Measurements from ENCODE around the gene ENTPD8. TPM values are rescaled to one million over a fixed set of nuclear protein-coding genes. Genes with fewer than 3 reads are reported as not detected.

ENTPD8 gene
- total and polyA plus RNA-seq, 2 of the 4 experiments (the other 2 are of a cell fraction), result 0.07 TPM; not detected in 1

- H4K91ac ChIP-seq (ENCODE audit: insufficient read depth, low read depth, low read length), result no peak overlapping the region
- TF ChIP-seq NFE2L2 (IDR thresholded peaks at IDR 0.05; ENCODE audit: low read depth, low read length), result no peak
- no peak for TF ChIP-seq RCOR1 (IDR thresholded peaks at IDR 0.05; ENCODE audit: insufficient replicate concordance, low read length)
- TF ChIP-seq BHLHE40 (IDR thresholded peaks at IDR 0.05; ENCODE audit: low read depth, low read length), result no peak
- TF ChIP-seq CEBPB (IDR thresholded peaks at IDR 0.05; ENCODE audit: low read depth, low read length), result no peak
- no peak for TF ChIP-seq MAZ (IDR thresholded peaks at IDR 0.05; ENCODE audit: borderline replicate concordance, low read depth, low read length)
- TF ChIP-seq, protein P1, sequence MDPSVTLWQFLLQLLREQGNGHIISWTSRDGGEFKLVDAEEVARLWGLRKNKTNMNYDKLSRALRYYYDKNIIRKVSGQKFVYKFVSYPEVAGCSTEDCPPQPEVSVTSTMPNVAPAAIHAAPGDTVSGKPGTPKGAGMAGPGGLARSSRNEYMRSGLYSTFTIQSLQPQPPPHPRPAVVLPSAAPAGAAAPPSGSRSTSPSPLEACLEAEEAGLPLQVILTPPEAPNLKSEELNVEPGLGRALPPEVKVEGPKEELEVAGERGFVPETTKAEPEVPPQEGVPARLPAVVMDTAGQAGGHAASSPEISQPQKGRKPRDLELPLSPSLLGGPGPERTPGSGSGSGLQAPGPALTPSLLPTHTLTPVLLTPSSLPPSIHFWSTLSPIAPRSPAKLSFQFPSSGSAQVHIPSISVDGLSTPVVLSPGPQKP (IDR thresholded peaks at IDR 0.05; ENCODE audit: borderline replicate concordance, low read depth, low read length), result no peak
- TF ChIP-seq RAD21 (IDR thresholded peaks at IDR 0.05; ENCODE audit: low read length), result no peak
- no peak for TF ChIP-seq MXI1 (IDR thresholded peaks at IDR 0.05; ENCODE audit: borderline replicate concordance, low read depth, low read length)
- TF ChIP-seq SMC3 (IDR thresholded peaks at IDR 0.05; ENCODE audit: low read depth, low read length), result no peak
- no peak for TF ChIP-seq POLR2A (IDR thresholded peaks at IDR 0.05; ENCODE audit: low read depth, low read length)
- no peak for TF ChIP-seq RFX5 (IDR thresholded peaks at IDR 0.05; ENCODE audit: low read depth, low read length)
- TF ChIP-seq CHD1 (IDR thresholded peaks at IDR 0.05; ENCODE audit: low read depth, low read length), result no peak
- no peak for TF ChIP-seq FOS (IDR thresholded peaks at IDR 0.05; ENCODE audit: low read depth, low read length)
- no peak for TF ChIP-seq MAFK (IDR thresholded peaks at IDR 0.05; ENCODE audit: low read depth, low read length)
- TF ChIP-seq, protein P2, sequence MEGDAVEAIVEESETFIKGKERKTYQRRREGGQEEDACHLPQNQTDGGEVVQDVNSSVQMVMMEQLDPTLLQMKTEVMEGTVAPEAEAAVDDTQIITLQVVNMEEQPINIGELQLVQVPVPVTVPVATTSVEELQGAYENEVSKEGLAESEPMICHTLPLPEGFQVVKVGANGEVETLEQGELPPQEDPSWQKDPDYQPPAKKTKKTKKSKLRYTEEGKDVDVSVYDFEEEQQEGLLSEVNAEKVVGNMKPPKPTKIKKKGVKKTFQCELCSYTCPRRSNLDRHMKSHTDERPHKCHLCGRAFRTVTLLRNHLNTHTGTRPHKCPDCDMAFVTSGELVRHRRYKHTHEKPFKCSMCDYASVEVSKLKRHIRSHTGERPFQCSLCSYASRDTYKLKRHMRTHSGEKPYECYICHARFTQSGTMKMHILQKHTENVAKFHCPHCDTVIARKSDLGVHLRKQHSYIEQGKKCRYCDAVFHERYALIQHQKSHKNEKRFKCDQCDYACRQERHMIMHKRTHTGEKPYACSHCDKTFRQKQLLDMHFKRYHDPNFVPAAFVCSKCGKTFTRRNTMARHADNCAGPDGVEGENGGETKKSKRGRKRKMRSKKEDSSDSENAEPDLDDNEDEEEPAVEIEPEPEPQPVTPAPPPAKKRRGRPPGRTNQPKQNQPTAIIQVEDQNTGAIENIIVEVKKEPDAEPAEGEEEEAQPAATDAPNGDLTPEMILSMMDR (conservative IDR thresholded peaks at IDR 0.05; ENCODE audit: low read depth, low read length), result no peak
Measured at GRCh38 chr9:137479892-137480685, 38.9 kb upstream of the ENTPD8 start.

More at GRCh38 chr9:137479892-137480685, 38.9 kb upstream of the ENTPD8 start:
- intact Hi-C loops (cut with micrococcal nuclease), result no loop called here
- H3K9ac ChIP-seq (ENCODE audit: low read depth, low read length), result no peak overlapping the region
- H3K27ac ChIP-seq (ENCODE audit: insufficient read depth, low read length), result no peak overlapping the region
- H3K4me2 ChIP-seq (ENCODE audit: low read depth, low read length), result no peak overlapping the region
- no peak for ATAC-seq (ENCODE audit: low read depth)
- peak overlapping the region; percentile 16 for H2AFZ ChIP-seq (replicated peaks; ENCODE audit: low read length, poor library complexity)
- in situ Hi-C loops (cut with MboI; ENCODE audit: low sequenced_read_pairs), result no loop called here
- no peak overlapping the region for H3K4me3 ChIP-seq (ENCODE audit: insufficient read depth, low read depth, low read length)
- no peak overlapping the region for H3K56ac ChIP-seq (ENCODE audit: extremely low read depth, insufficient read depth, low read length)
- H3K27me3 ChIP-seq (ENCODE audit: control insufficient read depth, insufficient read depth, low read length), result peaks cover 11% of the 10 kb centered on the region; the same call in 1 of the 2 replicates
- H2BK15ac ChIP-seq (ENCODE audit: low read depth, low read length), result no peak overlapping the region
- peaks cover 11% of the 10 kb centered on the region for H3K9me3 ChIP-seq (ENCODE audit: control insufficient read depth, insufficient read depth, low read length)
- no peak for DNase-seq
- H2AK5ac ChIP-seq (ENCODE audit: low read depth, low read length), result no peak overlapping the region
- no peak overlapping the region for H3K14ac ChIP-seq (replicated peaks; ENCODE audit: low read depth, low read length)
- no peak overlapping the region for H3K23ac ChIP-seq (ENCODE audit: low read depth, low read length)
- ChIA-PET CTCF (no interaction called here), POLR2A (ENCODE audit: unreplicated experiment) (no interaction called here)
- H4K20me1 ChIP-seq (ENCODE audit: insufficient read depth, low read length), result no peaks in the 10 kb centered on the region
- no peak overlapping the region for H2AK9ac ChIP-seq (replicated peaks; ENCODE audit: low read depth, low read length, poor library complexity)
- no TSS peak for BruUV-seq (replicated peaks)
- 84% methylated on average over 19 of the region's 32 CpGs; no CpG with 5 or more reads in 1 of the 2 experiments for WGBS, 2 experiments (ENCODE audit: extremely low coverage in 2 of 2, insufficient read length in 1 of 2)
- H3K4ac ChIP-seq (ENCODE audit: low read depth, low read length), result no peak overlapping the region
- H3K79me1 ChIP-seq (ENCODE audit: low read depth in 1 of 2, low read length in 2 of 2), result no peaks in the 10 kb centered on the region
- H4K5ac ChIP-seq (ENCODE audit: low read depth, low read length), result no peak overlapping the region
- H3K9me1 ChIP-seq (ENCODE audit: insufficient read depth, low read length), result peaks cover 6% of the 10 kb centered on the region; the same call in 1 of the 2 replicates
- H2BK20ac ChIP-seq (ENCODE audit: low read depth, low read length), result no peak overlapping the region
- H4K8ac ChIP-seq (ENCODE audit: low read depth in 2 of 2, low read length in 2 of 2), result no peak overlapping the region
- H2BK120ac ChIP-seq (ENCODE audit: low read depth, low read length), result no peak overlapping the region
- no peak overlapping the region for H3K18ac ChIP-seq (ENCODE audit: low read depth, low read length)
- H3K36me3 ChIP-seq (ENCODE audit: control insufficient read depth, insufficient read depth, low read length), result no peaks in the 10 kb centered on the region
- dilution Hi-C loops (cut with HindIII; ENCODE audit: low sequenced_read_pairs, unreplicated experiment), result no loop called here
- peaks cover 6% of the 10 kb centered on the region for H3K4me1 ChIP-seq (ENCODE audit: control insufficient read depth, insufficient read depth, low read length)
- H2BK5ac ChIP-seq (ENCODE audit: low read depth, low read length, poor library complexity, severe bottlenecking), result no peak overlapping the region

Data from IMR-90 (cell line).